8988T (cell line): ENCODE results near the gene SERGEF.
"Not testable (repeated sequence)": the region's sequence is repeated elsewhere in the genome, so short reads cannot be mapped to it uniquely, and the experiment has no call there.

Experiments used
- DNase-seq: peaks from one replicate; pipeline ENCODE4 v3.0.0; 2011

Gene SERGEF

DNA sequence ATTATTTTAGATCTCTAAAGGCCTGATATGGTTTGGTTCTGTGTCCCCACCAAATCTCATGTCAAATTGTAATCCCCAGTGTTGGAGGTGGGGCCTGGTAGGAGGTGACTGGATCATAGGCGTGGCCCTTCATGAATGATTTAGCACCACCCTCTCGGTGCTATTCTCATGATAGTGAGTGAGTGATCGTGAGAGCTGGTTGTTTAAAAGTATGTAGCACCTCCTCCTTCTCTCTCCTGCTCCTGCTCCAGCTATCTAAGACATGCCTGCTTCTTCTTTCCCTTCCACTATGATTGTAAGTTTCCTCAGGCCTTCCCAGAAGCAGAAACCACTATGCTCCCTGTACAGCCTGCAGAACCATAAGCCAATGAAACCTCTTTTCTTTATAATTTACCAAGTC is 114.1 kb downstream of the SERGEF start:
- no peak for DNase-seq

DNA sequence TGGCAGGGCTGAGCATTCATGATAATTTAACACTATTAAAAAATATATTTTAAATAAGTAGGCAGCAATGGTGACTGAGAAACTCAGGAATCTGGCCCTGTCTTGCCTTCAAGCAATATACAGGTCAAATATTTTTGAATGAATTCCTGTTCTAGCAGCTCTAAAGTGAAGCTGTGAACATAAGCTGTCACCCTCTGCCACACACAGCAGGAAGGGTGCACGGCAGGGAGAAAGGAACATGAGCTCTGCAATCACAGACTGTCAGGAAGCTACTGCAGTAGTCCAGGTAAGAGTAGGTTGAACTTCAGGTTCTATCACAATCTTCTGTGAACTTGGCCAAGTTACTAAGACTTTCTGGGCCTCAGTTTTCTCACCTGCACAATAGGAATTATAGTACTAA is 114.8 kb downstream of the SERGEF start:
- no peak for DNase-seq

DNA sequence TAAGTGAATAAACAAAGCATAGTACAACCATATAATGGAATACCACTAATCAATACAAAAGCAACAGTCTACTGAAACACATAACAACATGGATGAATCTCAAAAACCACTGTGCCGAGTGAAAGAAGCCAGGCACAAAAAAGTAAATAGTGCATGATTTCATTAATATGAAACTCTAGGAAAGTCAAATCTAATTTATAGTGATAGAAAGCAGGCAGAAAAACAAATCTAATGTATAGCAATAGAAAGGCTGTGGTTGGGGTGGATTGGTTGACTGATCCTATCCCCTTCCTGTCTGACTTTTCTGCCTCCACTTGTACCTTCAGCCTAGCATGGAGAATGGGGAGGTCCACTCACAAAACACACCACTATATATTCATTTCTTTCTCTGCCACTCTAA is 115.4 kb downstream of the SERGEF start:
- no peak for DNase-seq

DNA sequence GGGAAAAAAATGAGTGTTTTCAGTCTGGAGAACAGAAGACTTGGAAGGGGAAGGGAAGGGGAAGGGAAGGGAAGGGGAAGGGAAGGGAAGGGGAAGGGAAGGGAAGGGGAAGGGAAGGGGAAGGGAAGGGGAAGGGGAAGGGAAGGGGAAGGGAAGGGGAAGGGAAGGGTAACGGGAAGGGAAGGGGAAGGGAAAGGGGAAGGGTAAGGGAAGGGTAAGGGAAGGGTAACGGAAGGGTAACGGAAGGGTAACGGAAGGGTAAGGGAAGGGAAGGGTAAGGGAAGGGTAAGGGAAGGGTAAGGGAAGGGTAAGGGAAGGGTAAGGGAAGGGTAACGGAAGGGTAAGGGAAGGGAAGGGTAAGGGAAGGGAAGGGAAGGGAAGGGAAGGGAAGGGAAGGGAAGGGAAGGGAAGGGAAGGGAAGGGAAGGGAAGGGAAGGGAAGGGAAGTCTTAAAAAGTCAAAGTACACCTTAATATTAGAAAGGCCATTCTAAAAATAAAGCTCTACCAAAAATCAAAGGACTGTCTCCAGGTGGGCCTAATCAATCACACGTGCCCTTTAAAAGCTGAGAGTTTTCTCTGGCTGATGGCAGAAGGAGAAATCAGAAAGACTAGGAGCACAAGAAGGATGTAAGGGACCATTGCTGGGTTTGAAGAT is 116.2 kb downstream of the SERGEF start:
- DNase-seq: not testable (repeated sequence)

DNA sequence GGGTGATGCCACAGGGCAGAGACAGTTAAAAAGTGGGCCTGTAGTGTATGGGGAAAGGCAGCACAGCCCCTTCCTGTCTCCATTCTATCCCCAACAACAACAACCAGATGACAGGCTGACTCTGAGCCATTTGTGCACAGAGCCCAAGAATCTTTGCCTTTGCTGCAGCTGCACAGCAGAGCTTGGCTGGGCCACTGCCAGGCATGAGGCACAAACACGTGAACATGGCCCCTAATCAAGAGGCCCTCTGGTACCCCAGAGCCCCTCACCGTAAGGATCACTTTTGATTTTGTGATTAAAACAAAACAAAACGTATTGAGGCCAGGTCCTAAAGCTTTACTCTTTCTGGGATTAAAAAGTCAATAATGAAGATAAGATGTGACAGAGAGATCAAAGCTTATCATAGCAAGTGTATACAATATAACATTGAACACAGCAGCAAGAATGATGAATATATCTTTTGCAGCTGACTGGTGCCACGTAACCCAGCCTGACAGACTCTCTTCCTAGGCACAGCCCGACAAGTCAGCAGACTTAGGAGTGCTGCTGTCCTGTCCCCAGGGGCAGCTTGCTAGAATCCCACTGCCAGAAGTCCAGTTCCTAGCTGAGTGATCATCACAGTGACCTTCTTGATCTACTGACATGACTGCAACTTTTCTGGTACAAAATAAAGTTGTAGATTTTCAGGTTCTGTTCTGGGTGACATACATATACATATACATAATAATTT is 117.8 kb downstream of the SERGEF start:
- no peak for DNase-seq

DNA sequence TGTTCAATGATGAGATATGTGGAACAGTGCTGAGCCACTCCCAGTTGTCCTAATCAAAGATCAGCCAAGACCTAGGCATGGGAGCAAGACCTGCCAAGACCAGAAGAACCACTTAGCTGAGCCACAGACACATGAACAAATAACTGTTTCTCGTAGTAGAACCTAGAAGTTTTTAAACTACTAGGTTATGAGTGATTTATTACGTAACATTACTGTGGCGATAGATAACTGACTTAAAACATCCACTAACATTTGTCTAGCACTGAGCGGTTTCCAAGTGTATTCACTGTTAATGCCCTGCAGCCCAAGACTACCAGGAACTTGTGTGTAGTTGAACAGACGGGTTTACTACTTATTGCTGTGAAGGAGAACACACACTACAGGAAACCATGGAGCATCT is 120.4 kb downstream of the SERGEF start:
- DNase-seq: no peak

DNA sequence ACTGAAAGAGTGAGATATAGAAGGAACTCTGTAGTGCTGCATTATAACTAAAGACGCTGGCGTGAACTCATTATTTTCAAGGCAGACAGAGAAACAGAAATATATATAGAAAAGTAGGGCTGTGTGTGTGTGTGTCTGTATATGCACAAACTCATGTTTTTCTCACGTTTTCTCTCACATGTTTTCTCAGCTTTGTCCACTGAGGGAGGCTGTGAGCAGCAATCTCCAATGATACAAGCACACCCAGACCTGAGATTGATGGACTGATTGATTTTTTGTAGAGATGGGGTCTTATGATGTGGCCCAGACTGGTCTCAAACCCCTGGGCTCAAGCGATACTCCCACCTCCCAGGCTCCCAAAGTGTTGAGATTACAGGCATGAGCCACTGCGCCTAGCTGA is 122.5 kb downstream of the SERGEF start:
- no peak for DNase-seq

DNA sequence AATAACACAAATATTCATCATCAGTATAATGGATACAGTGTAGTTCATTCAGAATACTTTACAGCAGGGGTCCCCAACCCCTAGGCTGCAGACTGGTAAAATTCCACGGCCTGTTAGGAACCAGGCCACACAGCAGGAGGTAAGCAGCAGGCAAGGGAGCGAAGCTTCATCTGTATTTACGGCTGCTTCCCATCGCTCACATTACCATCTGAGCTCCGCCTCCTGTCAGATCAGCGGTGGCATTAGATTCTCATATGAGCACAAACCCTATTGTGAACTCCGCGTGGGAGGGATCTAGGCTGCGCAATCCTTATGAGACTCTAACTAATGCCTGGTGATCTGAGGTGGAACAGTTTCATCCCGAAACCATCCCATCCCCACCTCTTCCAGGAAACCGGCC is 125.1 kb downstream of the SERGEF start:
- no peak for DNase-seq

DNA sequence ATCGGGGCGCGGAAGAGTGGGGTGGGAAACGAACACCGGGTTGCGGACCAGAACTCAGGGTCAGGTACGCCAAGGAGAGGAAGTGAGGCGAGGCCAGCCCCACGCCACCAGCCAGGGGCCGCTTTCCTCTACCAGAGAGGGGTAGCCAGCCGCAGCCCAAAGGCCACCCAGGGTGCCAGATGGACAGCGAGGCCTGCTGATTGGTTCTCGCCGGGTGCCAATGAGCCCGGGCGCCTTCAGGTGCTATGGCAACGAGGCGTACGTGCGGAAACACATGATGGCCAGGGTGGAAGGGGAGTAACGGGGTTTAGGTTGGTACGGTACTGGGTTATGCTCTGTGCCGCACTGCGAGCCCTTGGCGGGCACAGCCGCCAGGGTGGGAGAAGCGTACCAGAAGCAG is 128.9 kb downstream of the SERGEF start:
- no peak for DNase-seq

DNA sequence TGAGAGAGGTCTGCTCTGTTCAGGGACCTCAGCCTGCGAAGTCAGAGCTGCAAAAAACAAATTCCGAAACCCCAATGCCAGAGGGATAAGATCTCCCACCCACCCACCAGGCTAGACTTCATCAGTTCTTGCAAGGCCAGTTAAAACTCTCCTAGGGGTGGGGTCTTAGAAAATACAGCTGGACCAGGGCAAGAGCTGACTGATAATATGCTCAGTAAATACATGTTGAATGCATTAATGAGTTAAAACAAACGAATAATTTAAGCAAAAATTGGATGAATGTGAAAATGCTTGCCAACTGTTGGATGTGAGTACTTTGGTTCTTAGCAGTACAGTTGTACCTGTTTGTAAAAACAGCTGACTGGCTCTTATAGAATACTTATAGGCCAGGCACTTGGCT is 129.8 kb downstream of the SERGEF start:
- DNase-seq: no peak

DNA sequence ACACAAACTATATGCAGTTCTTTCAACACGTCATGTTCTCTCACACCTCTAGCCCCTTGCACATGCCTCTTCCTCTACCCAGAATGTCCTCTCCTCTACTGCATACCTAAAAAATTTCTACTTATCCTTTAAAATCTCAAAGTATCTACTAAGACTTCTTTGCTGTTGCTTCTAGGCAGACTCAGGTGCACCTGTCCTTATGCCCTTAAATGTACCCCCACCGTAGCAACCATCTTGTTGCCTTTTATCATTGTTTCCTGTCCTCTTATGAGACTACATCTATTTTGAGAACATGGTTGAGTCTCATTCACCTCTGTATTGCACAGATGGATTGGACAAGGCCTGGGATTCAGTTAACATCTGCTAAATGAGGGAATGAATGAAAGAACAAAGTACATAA is 134.1 kb downstream of the SERGEF start:
- DNase-seq: no peak

DNA sequence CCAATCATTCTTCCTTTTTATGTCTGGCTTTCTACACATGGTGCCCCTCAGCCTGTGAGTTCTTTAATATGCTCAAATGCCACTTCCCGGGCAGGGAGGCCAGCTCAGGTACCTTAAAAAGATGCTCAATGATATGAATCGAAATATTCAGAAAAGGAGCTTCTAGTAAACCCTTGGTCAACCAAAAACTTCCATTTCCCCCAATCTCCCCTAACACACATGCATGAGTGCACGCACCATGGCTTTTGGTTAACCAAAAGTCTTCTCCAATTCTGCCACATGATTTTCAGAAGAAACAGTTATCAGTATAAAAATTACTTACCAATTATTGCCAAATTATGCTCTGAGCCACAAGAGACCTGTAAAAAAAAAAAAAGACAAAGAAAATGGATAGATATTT is 135.0 kb downstream of the SERGEF start:
- DNase-seq: no peak

DNA sequence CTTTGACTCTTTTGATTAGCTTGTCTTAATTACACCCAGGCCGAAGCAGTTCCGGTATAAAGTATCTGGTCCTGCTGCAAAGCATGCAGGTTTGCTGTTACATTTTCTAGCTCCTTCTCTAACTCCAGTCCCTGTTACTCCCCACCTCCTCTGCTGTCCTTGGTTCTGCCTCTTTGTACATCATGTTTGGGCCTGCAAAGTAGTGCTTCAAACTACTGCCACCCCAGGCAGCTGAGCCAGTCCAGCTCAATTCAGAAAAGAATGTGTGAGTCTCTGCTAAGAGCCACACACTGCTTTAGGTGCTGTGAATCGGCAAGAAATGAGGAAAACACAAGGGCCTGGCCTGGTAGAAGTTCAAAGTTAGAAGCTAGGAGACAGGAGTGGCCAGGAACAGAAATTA is 136.0 kb downstream of the SERGEF start:
- no peak for DNase-seq

DNA sequence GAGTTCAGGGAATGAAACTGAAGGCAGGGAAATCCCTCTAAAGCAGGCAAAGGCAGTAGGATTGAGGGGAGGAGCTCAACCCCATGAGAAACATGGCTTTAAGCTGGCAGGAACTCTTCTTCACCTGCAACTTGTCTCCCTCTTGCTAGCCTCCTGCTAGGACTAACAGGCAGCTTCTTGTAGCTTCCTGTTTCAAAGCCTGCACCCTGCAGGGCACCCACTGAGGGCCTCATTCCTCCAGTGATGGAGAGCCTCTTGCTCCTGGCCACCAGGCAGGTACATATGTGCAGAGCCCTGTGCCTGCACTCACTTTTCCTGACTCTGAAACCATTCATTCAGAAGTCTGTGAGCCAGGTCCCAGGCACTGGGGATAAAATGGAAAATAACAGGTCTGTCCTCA is 137.0 kb downstream of the SERGEF start:
- no peak for DNase-seq

DNA sequence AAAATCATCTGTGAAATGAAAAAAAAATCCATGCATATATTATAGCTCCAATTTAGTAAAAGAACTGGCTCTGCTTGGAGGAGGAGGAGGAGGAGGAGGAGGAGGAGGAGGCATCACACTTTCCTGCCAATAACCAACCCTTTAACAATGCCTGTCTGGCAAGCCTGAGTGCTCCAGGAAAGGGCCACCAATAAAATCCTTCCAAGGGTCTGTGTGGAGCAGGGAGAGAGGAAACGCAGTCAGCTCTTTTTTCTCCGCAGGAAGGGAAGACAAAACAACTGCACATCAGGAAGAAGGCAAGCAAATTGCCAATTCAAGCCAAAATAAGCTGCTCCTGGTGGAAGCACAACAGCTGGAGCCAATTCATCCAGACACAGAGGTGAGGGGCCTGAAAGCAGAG is 139.3 kb downstream of the SERGEF start:
- DNase-seq: no peak

DNA sequence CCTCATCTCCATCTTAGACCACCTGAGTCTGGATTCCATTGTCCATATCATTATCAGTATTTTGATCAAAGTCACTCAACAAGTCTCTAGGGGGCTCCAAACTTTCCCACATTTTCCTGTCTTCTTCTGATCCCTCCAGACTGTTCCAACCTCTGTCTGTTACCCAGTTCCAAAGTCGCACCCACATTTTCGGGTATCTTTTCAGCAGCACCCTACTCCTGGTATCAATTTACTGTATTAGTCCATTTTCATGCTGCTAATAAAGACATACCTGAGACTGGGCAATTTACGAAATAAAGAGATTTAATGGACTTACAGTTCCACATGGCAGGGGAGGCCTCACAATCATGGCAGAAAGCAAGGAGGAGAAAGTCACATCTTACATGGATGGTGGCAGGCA is 144.4 kb downstream of the SERGEF start:
- not testable (repeated sequence) for DNase-seq

DNA sequence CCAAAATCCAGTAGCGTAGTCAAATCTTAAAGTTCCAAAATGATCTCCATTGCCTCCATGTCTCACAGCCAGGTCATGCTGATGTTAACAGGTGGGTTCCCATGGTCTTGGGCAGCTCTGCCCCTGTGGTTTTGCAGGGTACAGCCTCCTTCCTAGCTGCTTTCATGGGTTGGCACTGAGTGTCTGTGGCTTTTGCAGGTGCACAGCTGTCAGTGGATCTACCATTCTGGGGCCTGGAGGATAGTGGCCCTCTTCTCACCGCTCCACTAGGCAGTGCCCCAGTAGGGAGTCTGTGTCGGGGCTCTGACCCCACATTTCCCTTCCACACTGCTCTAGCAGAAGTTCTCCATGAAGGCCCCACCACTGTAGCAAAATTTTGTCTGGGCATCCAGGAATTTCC is 145.5 kb downstream of the SERGEF start:
- DNase-seq: no peak

DNA sequence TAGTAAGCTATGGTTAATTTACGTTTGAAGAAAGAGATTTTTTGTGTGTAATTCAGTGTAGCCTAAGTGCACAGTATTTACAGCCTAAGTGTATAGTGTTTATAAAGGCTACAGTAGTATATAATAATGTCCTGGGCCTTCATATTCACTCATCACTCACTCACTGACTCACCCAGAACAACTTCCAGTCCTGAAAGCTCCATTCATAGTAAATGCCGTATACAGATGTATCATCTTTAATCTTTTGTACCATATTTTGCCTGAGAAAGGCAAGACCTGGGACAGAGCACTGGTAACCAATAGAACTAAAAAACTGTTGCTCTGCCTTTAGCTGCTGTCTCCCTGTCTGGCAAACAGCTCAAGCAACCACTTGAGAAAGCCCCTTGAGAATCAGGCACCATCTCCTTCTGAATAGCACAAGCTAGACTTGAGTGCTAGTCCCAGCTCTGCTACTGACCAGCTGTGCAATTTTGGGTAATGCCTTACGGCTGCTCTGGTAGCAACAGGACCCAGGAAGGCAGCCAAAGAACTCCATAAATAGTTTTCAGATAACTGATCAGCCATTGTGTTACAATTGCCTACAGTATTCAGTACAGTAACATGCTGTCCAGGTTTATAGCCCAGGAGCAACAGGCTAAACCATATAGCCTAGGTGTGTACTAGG is 146.9 kb downstream of the SERGEF start:
- no peak for DNase-seq

DNA sequence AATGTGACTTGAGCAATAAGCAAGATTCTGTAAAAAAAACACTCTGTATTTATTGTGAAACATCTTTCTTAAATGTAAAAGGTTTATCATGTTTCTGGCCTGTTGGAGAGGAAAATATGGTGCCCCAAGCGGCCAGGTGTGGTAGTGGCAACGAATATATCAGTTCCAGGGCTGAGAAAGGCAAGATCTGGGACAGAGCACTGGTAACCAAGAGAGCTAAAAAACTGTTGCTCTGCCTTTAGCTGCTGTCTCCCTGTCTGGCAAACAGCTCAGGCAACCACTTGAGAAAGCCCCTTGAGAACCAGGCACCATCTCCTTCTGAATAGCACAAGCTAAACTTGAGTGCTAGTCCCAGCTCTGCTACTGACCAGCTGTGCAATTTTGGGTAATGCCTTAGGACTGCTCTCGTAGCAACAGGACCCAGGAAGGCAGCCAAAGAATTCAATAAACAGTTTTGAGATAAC is 148.3 kb downstream of the SERGEF start:
- no peak for DNase-seq

DNA sequence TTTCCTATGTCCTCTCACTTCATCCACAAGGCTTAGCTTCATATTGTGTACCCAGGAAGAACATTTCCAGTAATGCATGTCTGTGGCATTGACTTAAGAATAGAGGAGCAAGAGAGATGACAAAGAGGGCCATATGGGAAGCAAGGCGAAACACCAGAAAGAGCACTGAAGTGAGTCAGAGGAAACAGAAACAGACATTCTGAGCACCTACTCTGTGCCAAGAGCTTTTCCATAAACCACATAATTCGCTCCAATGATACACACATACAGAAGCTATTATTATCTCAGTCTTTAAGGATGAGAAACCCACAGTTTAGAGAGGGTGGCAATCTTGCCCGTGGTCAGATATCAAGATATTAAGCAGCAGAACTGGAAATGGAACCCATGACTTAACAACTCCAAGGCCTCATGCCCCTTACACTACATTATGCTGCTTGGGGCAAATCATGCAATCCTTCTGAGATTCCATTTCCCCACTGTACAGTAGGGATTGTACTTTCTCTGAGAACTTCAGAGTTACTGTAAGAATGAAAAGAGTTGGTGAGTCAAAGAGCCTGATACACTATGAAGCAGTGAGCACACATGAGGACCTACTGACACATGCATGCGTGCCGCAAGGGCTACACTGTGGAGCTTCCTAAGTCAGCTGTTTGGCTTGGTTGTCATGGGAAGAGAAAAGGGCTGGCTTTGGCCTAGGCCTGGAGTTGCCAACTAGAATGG is 151.7 kb downstream of the SERGEF start:
- DNase-seq: no peak

DNA sequence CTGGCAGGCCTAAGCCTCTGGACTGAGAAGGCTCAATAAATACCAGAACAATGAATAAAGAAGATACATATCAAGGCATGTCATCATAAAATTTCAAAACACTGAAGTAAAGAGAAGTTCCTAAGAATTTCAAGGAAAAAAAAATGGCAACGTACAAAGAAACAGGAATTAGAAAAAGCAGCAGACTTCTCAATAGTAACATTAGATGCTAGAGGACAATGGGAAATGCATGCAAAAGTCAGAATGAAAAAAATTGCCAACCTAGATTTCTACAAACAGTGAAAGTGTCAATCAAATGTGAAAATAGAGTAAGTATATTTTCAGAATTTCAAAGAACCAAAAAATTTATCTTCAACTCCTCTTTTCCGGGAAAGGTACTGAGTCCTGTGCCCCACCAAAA is 153.3 kb downstream of the SERGEF start:
- no peak for DNase-seq

DNA sequence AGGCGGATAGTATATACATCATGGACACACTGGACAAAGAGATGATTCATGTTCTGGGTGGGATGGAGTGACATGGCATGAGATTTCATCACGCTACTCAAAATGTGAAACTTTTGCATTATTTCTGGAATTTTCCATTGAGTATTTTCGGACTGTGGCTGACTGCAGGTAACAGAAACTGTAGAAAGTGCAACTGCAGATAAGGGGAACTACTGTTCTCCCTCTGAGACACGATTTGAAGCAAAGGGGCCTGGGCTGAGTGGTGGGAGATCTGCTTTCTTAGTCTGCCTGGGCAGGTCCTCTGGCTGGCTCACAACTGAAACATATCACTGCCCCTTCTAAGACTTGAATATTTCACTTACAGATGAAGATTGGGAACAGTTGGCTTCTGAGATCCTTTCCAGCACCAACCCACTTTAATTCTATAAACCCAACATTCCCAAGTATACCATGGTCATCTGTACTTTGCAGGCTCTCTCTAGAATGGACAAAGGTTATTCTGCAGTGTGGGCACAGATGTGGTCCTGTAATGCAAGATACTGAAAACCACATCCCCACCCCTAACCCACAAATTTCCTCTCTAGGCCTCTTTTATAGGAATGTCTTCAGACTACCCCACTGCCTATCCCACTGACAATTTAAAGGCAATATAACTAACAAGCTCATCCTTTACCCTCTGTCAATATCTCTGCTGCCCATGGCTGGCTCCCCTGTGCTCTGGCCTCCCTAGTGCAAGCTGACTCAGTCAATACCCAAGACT is 157.1 kb downstream of the SERGEF start:
- DNase-seq: no peak

DNA sequence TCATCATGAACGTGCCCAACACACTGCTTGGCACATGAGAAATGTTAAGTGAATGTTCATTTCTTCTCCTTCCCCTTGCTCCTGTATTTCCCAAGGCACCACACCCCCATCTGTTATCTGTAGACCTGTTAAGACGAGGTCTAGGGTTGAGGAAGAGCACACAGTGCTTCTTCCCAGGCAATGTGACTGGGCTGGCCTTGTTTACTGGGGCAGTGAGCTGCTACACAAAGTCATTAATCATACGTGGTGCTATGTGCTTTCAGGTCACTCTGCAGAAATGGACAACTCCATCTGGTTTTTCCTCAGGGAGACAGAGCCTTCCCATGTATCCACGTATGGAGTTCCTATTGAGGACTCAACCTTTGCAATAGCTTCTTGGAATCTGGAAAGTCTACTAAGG is 159.6 kb downstream of the SERGEF start:
- no peak for DNase-seq
